ENCODE results near the gene SERGEF. TPM values are rescaled to one million over a fixed set of nuclear protein-coding genes. Genes with fewer than 3 reads are reported as not detected.
A peak's percentile ranks its signal among the peaks of the same experiment; 100 is the strongest.

The SERGEF gene
- total RNA-seq, result 40.4 TPM
- polyA plus RNA-seq, result 10 to 100 TPM; 74.9 to 81.5 (median 77.8) TPM

DNA sequence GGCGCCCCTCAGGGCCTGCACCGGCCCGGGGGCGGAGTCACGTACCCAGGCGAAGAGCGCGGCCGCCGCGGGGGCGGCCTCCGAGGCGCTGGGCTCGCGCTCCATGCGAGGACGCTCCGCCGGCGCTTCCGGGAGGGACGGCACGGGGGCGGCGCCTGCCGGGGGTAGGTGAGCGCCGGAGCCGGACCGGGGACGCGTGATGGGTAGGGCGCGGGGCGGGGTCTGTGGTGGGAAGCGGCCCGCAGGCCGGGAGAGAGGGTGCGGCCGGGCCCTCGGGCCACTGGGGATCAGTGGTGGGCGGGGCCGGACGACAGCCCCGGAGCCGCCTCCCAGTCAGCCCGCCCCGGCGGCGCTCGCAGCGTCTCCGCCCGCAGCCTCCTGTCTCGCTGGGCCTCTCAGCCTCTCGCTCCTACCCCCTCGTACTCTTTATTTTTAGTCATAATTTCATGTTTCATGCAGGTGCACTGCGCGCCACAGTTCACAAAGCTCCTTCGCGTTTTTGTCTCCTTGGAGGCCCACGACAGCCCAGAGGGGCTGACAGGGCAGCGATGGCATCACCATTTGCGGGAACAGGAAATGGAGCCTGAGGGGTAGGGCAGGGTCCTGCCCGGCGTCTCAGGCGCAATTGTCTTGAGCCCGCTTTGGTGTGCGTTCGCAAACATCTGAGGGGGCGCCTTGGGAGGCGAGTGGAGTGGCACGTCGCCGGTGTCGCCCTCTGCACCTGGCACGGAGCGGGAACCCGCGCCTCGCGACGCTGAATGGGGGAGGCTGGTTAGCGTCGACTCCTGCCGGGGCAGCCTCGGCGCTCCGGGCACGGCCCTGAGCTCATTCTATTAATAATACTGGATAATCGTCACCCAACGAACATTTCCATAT lies at the start of gene SERGEF:
SERGEF (minus strand) TSS at position 142 of the 876 bp plus-strand sequence; CDS start at position 105, 37 bp downstream.
- Mint-ChIP-seq H3K9me3 (peaks cover 0 to 8% (median 0%) of the 10 kb centered on the region in 7 donors), H3K36me3 (no peaks in the 10 kb centered on the region), H3K4me1 (peaks cover 10 to 34% (median 21%) of the 10 kb centered on the region in 4 donors), H3K4me3 (peak within 1 kb of the TSS; percentile 82 to 98 (median 97)), H3K27ac (peak within 1 kb of the TSS; percentile 96 to 99 (median 98)), H3K27me3 (no peaks in the 10 kb centered on the region)
- H3K4me1 ChIP-seq (ENCODE audit: control insufficient read depth, insufficient read depth, low read length, poor library complexity, severe bottlenecking), result peaks cover 19% of the 10 kb centered on the region
- H3K9me3 ChIP-seq (ENCODE audit: control insufficient read depth in 2 of 2, low read length in 2 of 2), result no peaks in the 10 kb centered on the region
- H3K27ac ChIP-seq (ENCODE audit: insufficient read depth, low read length, poor library complexity, severe bottlenecking), result peak within 1 kb of the TSS; percentile 88
- peak within 1 kb of the TSS; percentile 76 for H3K4me3 ChIP-seq (ENCODE audit: low read depth, low read length)
- no peaks in the 10 kb centered on the region for H3K36me3 ChIP-seq (ENCODE audit: control insufficient read depth, insufficient read depth, low read length)
- ATAC-seq (ENCODE audit: low read depth in 2 of 2), result peak; percentile 87
- H3K27me3 ChIP-seq (ENCODE audit: control insufficient read depth, insufficient read depth, low read length), result no peaks in the 10 kb centered on the region
- DNase-seq, result peak; percentile 90 to 97 (median 93)

DNA sequence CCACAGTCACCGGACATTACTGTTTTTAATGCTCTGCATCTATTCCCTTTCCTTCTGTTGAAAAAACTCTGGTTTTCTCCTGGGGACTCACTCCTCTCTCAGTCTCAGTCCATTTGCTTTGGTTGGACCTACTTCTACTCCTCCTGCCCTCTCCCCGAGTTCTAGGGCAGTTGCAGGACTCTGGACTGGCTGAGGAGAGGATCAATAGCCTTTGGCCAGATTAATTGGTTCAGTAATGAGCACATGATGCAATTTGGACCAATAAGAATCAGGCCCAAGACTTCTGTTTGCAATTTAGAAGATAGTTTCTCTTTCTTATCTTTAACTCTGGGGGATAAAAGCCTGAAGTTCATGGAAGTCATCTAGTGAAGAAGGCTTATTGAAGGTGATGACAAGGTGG lies 48.5 kb upstream of the SERGEF start:
- H3K27ac Mint-ChIP-seq, result no peak overlapping the region
- no peaks in the 10 kb centered on the region for H3K9me3 ChIP-seq (ENCODE audit: control insufficient read depth in 2 of 2, low read length in 2 of 2)
- H3K4me3 Mint-ChIP-seq, result no peak overlapping the region
- no peak overlapping the region for H3K27ac ChIP-seq (ENCODE audit: insufficient read depth, low read length, poor library complexity, severe bottlenecking)
- H3K4me1 Mint-ChIP-seq, result no peaks in the 10 kb centered on the region
- no peaks in the 10 kb centered on the region for H3K27me3 ChIP-seq (ENCODE audit: control insufficient read depth, insufficient read depth, low read length)
- ATAC-seq (ENCODE audit: low read depth in 2 of 2) (no peak), DNase-seq (no peak)
- H3K4me3 ChIP-seq (ENCODE audit: low read depth, low read length), result no peak overlapping the region
- no peaks in the 10 kb centered on the region for H3K36me3 ChIP-seq (ENCODE audit: control insufficient read depth, insufficient read depth, low read length)
- H3K4me1 ChIP-seq (ENCODE audit: control insufficient read depth, insufficient read depth, low read length, poor library complexity, severe bottlenecking), result no peaks in the 10 kb centered on the region
- H3K36me3 Mint-ChIP-seq, result peaks cover 10% of the 10 kb centered on the region
- H3K9me3 Mint-ChIP-seq, result no peaks in the 10 kb centered on the region
- H3K27me3 Mint-ChIP-seq, result no peaks in the 10 kb centered on the region

DNA sequence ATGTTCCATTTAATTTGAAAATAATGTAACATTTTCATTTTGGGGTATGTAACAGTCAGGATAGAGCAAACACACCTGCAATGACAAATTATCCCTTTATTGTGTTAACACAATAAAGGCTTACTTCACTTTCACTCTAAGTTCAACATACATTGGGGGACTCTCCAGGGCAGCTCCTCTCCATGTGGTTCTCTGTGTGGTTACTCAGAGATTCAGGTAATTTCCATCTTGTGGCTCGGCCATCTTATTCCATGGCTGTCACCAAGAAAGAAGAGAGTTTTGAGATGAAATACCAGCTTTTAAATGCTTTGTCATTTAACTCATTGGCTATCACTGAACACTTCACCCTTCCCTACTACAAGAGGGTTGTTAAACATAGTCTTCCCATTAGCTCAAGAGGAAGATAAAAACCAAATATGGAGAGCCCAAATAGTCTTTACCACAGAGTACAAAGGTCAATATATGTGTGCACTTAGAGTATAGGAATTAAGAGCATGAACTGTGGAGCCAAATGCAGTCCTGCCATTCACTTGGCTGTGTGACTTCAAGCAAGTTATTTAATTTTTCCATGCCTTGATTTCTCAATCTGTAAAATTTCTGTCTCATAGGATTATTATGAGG lies 43.8 kb upstream of the SERGEF start:
- no peak for ATAC-seq (ENCODE audit: low read depth in 2 of 2)
- no peak overlapping the region for H3K27ac Mint-ChIP-seq
- H3K4me1 Mint-ChIP-seq, result no peaks in the 10 kb centered on the region
- Histone ChIP-seq H3K4me1 (ENCODE audit: control insufficient read depth, insufficient read depth, low read length, poor library complexity, severe bottlenecking) (no peaks in the 10 kb centered on the region), H3K4me3 (ENCODE audit: low read depth, low read length) (no peak overlapping the region), H3K9me3 (ENCODE audit: control insufficient read depth in 2 of 2, low read length in 2 of 2) (no peaks in the 10 kb centered on the region), H3K36me3 (ENCODE audit: control insufficient read depth, insufficient read depth, low read length) (no peaks in the 10 kb centered on the region), H3K27me3 (ENCODE audit: control insufficient read depth, insufficient read depth, low read length) (no peaks in the 10 kb centered on the region), H3K27ac (ENCODE audit: insufficient read depth, low read length, poor library complexity, severe bottlenecking) (no peak overlapping the region)
- no peak overlapping the region for H3K4me3 Mint-ChIP-seq
- H3K9me3 Mint-ChIP-seq, result peaks cover 0 to 2% (median 0%) of the 10 kb centered on the region in 7 donors
- H3K36me3 Mint-ChIP-seq, result peaks cover 6% of the 10 kb centered on the region
- no peak for DNase-seq
- peaks cover 6% of the 10 kb centered on the region for H3K27me3 Mint-ChIP-seq

DNA sequence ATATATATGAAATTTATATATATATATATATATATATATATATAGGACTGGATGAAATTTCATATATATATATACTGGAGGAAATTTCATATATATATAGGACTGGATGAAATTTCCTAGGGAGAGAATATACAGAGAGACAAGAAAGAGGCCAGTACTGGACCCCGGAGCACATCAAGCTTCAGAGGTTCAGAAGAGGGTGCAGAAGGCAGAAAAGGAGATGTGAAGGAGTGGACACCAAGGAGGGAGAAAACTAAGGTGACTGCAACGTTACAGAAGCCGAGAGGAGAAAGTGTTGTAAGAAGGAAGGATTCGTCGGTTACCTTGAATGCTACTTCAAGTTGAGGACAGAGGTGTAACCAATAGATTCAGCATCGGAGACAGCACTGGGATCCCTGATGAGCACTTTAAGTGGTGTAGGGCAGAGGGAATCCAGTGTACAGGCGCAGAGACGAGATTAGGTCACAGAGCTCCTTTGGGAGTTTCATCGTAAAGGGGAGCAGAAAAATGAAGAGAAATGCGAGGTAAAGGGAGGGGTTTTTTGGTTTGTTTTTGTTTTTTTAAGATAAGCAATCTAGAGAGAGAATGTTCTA lies 41.8 kb upstream of the SERGEF start:
- Mint-ChIP-seq H3K4me1 (no peaks in the 10 kb centered on the region), H3K9me3 (peaks cover 0 to 3% (median 0%) of the 10 kb centered on the region in 7 donors), H3K36me3 (no peaks in the 10 kb centered on the region), H3K27ac (no peak overlapping the region), H3K27me3 (peaks cover 6% of the 10 kb centered on the region), H3K4me3 (no peak overlapping the region)
- peak in 1 of 3 donors; percentile 6 for DNase-seq
- ATAC-seq (ENCODE audit: low read depth in 2 of 2), result no peak
- H3K4me3 ChIP-seq (ENCODE audit: low read depth, low read length), result no peak overlapping the region
- no peaks in the 10 kb centered on the region for H3K9me3 ChIP-seq (ENCODE audit: control insufficient read depth in 2 of 2, low read length in 2 of 2)
- no peaks in the 10 kb centered on the region for H3K27me3 ChIP-seq (ENCODE audit: control insufficient read depth, insufficient read depth, low read length)
- H3K27ac ChIP-seq (ENCODE audit: insufficient read depth, low read length, poor library complexity, severe bottlenecking), result no peak overlapping the region
- H3K4me1 ChIP-seq (ENCODE audit: control insufficient read depth, insufficient read depth, low read length, poor library complexity, severe bottlenecking), result no peaks in the 10 kb centered on the region
- H3K36me3 ChIP-seq (ENCODE audit: control insufficient read depth, insufficient read depth, low read length), result no peaks in the 10 kb centered on the region

DNA sequence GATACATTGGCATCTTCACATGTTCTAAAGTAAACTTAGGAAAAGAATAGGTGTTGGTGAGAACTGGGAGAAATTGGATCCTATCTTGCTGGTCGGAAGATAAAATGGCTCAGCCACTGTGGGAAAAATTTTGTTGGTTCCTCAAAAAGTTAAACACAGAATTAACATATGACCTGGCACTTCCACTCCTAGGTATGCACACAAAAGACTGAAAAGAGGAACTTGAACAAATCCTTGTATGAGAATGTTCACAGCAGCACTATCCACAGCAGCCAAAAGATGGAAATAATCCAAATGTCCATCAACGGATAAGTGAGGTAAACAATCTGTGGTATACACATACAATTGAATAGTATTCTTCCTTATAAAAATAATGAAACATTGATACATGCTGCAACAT lies 38.0 kb upstream of the SERGEF start:
- no peak for ATAC-seq (ENCODE audit: low read depth in 2 of 2)
- H3K4me3 Mint-ChIP-seq, result no peak overlapping the region
- H3K4me1 Mint-ChIP-seq, result no peaks in the 10 kb centered on the region
- H3K27ac ChIP-seq (ENCODE audit: insufficient read depth, low read length, poor library complexity, severe bottlenecking), result no peak overlapping the region
- no peaks in the 10 kb centered on the region for H3K4me1 ChIP-seq (ENCODE audit: control insufficient read depth, insufficient read depth, low read length, poor library complexity, severe bottlenecking)
- H3K27me3 ChIP-seq (ENCODE audit: control insufficient read depth, insufficient read depth, low read length), result peaks cover 9% of the 10 kb centered on the region
- H3K9me3 Mint-ChIP-seq, result peaks cover 0 to 5% (median 2%) of the 10 kb centered on the region in 7 donors
- H3K36me3 Mint-ChIP-seq, result peaks cover 6% of the 10 kb centered on the region
- H3K4me3 ChIP-seq (ENCODE audit: low read depth, low read length), result no peak overlapping the region
- peaks cover 27% of the 10 kb centered on the region for H3K27me3 Mint-ChIP-seq
- no peak overlapping the region for H3K27ac Mint-ChIP-seq
- no peaks in the 10 kb centered on the region for H3K9me3 ChIP-seq (ENCODE audit: control insufficient read depth in 2 of 2, low read length in 2 of 2)
- no peak for DNase-seq
- H3K36me3 ChIP-seq (ENCODE audit: control insufficient read depth, insufficient read depth, low read length), result no peaks in the 10 kb centered on the region

DNA sequence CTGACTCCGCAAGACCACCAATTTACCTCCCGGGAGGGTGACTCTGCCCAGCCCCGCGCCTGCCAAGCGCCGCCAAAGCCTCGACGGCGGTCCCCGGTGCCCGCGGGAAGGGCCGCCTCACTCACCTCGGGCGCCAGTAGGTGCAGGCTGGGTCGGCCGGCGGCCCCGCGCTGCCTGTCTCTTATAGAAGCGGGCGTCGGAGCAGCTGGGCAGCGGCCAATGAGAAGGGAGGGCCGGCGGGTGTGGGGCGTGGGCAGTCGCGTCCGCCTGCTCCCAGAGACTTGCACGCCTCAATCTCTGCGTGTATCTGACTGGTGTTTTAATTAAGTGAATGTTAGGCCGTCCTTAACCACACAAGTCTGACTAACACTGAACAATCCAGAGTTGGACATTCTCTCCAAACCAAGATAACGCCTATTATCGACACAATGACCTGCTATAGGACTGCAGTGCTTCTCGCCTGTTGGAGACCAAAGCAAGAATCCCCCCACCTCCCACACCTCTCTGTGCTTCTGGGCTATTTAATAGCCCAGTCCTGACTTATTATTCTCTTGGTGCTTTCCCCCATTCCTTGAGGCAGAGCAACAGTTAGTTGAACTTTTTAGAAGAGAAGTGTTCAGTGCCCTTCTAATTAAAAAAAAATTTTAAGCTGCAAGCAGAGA lies 33.4 kb upstream of the SERGEF start, which contains the start of gene TPH1:
TPH1 (minus strand) TSS at position 154 of the 662 bp plus-strand sequence. CDS start 5,507 bp downstream, outside the sequence.
- Mint-ChIP-seq H3K27me3 (peaks cover 45% of the 10 kb centered on the region), H3K9me3 (peaks cover 0 to 5% (median 0%) of the 10 kb centered on the region in 7 donors), H3K4me3 (no peak within 1 kb of the TSS), H3K27ac (no peak within 1 kb of the TSS), H3K4me1 (no peaks in the 10 kb centered on the region), H3K36me3 (peaks cover 11% of the 10 kb centered on the region)
- ATAC-seq (ENCODE audit: low read depth in 2 of 2) (no peak), DNase-seq (no peak)
- Histone ChIP-seq H3K36me3 (ENCODE audit: control insufficient read depth, insufficient read depth, low read length) (no peaks in the 10 kb centered on the region), H3K27ac (ENCODE audit: insufficient read depth, low read length, poor library complexity, severe bottlenecking) (no peak within 1 kb of the TSS), H3K27me3 (ENCODE audit: control insufficient read depth, insufficient read depth, low read length) (peaks cover 17% of the 10 kb centered on the region), H3K9me3 (ENCODE audit: control insufficient read depth in 2 of 2, low read length in 2 of 2) (no peaks in the 10 kb centered on the region), H3K4me3 (ENCODE audit: low read depth, low read length) (no peak within 1 kb of the TSS), H3K4me1 (ENCODE audit: control insufficient read depth, insufficient read depth, low read length, poor library complexity, severe bottlenecking) (no peaks in the 10 kb centered on the region)

DNA sequence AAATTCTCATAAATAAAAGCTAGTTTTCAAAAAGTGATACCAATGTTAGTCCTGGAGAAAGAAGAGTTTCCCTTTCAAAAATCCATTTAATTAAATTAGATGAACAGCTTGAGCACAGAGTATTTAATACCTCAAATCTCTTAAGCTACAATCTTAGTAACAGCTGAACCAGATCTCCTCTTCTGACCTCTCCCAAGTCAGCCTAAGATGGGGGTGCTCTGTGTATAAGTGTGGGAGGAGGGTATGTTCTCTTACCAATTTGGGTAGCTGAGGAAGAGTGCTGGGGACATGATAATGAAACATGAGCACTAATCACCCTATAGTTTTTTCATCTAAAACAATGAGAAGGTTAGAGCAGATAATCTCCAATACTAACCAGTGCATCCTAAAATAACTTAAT lies 23.6 kb upstream of the SERGEF start:
- Histone ChIP-seq H3K27ac (ENCODE audit: insufficient read depth, low read length, poor library complexity, severe bottlenecking) (no peak overlapping the region), H3K27me3 (ENCODE audit: control insufficient read depth, insufficient read depth, low read length) (no peaks in the 10 kb centered on the region), H3K4me3 (ENCODE audit: low read depth, low read length) (no peak overlapping the region), H3K4me1 (ENCODE audit: control insufficient read depth, insufficient read depth, low read length, poor library complexity, severe bottlenecking) (no peaks in the 10 kb centered on the region), H3K9me3 (ENCODE audit: control insufficient read depth in 2 of 2, low read length in 2 of 2) (no peaks in the 10 kb centered on the region), H3K36me3 (ENCODE audit: control insufficient read depth, insufficient read depth, low read length) (no peaks in the 10 kb centered on the region)
- H3K4me1 Mint-ChIP-seq, result no peaks in the 10 kb centered on the region
- no peak for ATAC-seq (ENCODE audit: low read depth in 2 of 2)
- no peak overlapping the region for H3K27ac Mint-ChIP-seq
- no peak overlapping the region for H3K4me3 Mint-ChIP-seq
- H3K9me3 Mint-ChIP-seq, result no peaks in the 10 kb centered on the region
- no peak for DNase-seq
- H3K27me3 Mint-ChIP-seq, result peaks cover 12% of the 10 kb centered on the region
- H3K36me3 Mint-ChIP-seq, result no peaks in the 10 kb centered on the region
